SK-N-SH treated with all-trans-retinoic acid at 6 μM for 48 hours (cell line): ENCODE results near the gene MTFP1.
A peak's percentile ranks its signal among the peaks of the same experiment; 100 is the strongest.

Experiments used
- ARNTL ChIP-seq: fragments of 450-650 bp; formaldehyde crosslinking; IDR thresholded peaks from 2 replicates; pipeline ENCODE4 v1.5.0; 2020; ENCODE audit warnings: low read depth, mild to moderate bottlenecking, moderate library complexity, borderline replicate concordance
- CREB5 ChIP-seq: fragments of 250-450 bp; sonication (Bioruptor Pico); IDR thresholded peaks from 2 replicates; pipeline ENCODE4 v1.5.1; 2020; ENCODE audit warnings: low read depth, mild to moderate bottlenecking, moderate library complexity
- ISL1 ChIP-seq: fragments of 250-450 bp; sonication (Bioruptor Pico); IDR thresholded peaks from 2 replicates; pipeline ENCODE4 v2.1.2; 2022; ENCODE audit warnings: mild to moderate bottlenecking, moderate library complexity
- RARB ChIP-seq: fragments of 250-450 bp; sonication (Bioruptor Pico); IDR thresholded peaks from 2 replicates; pipeline ENCODE4 v1.8.0; 2021; ENCODE audit warnings: mild to moderate bottlenecking, moderate library complexity
- SNAI2 ChIP-seq: fragments of 250-450 bp; sonication (Bioruptor Pico); IDR thresholded peaks from 2 replicates; pipeline ENCODE4 v1.5.0; 2020; ENCODE audit warnings: mild to moderate bottlenecking, moderate library complexity
- TCF4 ChIP-seq: fragments of 250-450 bp; sonication (Bioruptor Pico); IDR thresholded peaks from 2 replicates; pipeline ENCODE4 v1.8.0; 2021; ENCODE audit warnings: mild to moderate bottlenecking, moderate library complexity, borderline replicate concordance
- TOX ChIP-seq: fragments of 250-450 bp; sonication (Bioruptor Pico); IDR thresholded peaks from 2 replicates; pipeline ENCODE4 v1.8.0; 2021; ENCODE audit warnings: mild to moderate bottlenecking, moderate library complexity, borderline replicate concordance
- ZC3H10 ChIP-seq: fragments of 250-450 bp; sonication (Bioruptor Pico); IDR thresholded peaks from 2 replicates; pipeline ENCODE4 v1.5.1; 2021; ENCODE audit warnings: mild to moderate bottlenecking, moderate library complexity
- ZFP3 ChIP-seq: fragments of 250-450 bp; sonication (Bioruptor Pico); IDR thresholded peaks from 2 replicates; pipeline ENCODE4 v1.5.0; 2020; ENCODE audit warnings: mild to moderate bottlenecking, moderate library complexity
- ZFP30 ChIP-seq: fragments of 450-650 bp; formaldehyde crosslinking; IDR thresholded peaks from 2 replicates; pipeline ENCODE4 v1.5.0; 2022; ENCODE audit warnings: mild to moderate bottlenecking, moderate library complexity
- ZNF565 ChIP-seq: fragments of 450-650 bp; formaldehyde crosslinking; conservative IDR thresholded peaks from 2 replicates; pipeline ENCODE4 v1.5.0; 2020; ENCODE audit warnings: low read depth, mild to moderate bottlenecking, moderate library complexity
- TF ChIP-seq, protein P1 (sequence below): fragments of 250-450 bp; sonication (Bioruptor Pico); IDR thresholded peaks from 2 replicates; pipeline ENCODE4 v1.5.0; 2020; ENCODE audit warnings: mild to moderate bottlenecking, moderate library complexity
- TF ChIP-seq, protein P2 (sequence below): fragments of 250-450 bp; sonication (Bioruptor Pico); IDR thresholded peaks from 2 replicates; pipeline ENCODE4 v1.5.1; 2021; ENCODE audit warnings: mild to moderate bottlenecking, moderate library complexity
- TF ChIP-seq, protein P3 (sequence below): fragments of 250-450 bp; sonication (Bioruptor Pico); IDR thresholded peaks from 2 replicates; pipeline ENCODE4 v1.8.0; 2020; ENCODE audit warnings: mild to moderate bottlenecking, moderate library complexity, borderline replicate concordance

DNA sequence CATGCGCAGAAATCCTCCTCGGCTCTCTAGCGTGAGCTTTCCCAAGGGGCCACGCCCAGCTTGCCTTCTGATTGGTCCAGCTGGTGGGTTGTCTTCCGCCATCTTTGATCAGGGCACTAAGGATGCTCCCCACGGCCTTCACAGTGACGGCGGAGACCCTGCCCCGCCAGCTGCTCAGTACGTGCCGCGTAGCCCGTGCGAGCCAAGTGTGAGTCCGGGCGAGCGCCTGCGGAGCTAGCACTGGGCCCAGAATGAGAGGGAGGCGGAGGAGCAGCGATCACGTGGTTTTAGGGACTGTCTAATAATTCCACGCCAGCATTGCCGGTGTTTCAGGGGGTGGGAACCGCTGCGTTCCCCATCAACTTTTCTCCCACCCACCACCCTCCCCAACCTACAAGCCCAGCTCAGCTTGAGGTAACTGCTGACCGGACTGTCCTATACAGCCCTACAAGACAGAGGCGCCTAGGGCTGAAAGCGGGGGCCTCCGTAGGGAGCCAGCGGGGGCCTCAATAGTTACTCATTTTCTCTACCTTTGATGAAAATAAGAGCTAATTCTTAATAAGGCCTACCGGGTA lies 1.5 kb upstream of the MTFP1 start:
- TF ChIP-seq ARNTL (no peak), SNAI2 (CRISPR knock-in tag) (no peak), RARB (CRISPR knock-in tag) (no peak), CREB5 (no peak), ZFP30 (CRISPR knock-in tag) (no peak), TOX (CRISPR knock-in tag) (no peak), ISL1 (no peak), ZFP3 (CRISPR knock-in tag) (no peak), TCF4 (CRISPR knock-in tag) (0 out of 2 replicates have a peak, but pooled peaks have one; percentile 24), ZC3H10 (CRISPR knock-in tag) (no peak), ZNF565 (no peak)
- TF ChIP-seq, protein P1, sequence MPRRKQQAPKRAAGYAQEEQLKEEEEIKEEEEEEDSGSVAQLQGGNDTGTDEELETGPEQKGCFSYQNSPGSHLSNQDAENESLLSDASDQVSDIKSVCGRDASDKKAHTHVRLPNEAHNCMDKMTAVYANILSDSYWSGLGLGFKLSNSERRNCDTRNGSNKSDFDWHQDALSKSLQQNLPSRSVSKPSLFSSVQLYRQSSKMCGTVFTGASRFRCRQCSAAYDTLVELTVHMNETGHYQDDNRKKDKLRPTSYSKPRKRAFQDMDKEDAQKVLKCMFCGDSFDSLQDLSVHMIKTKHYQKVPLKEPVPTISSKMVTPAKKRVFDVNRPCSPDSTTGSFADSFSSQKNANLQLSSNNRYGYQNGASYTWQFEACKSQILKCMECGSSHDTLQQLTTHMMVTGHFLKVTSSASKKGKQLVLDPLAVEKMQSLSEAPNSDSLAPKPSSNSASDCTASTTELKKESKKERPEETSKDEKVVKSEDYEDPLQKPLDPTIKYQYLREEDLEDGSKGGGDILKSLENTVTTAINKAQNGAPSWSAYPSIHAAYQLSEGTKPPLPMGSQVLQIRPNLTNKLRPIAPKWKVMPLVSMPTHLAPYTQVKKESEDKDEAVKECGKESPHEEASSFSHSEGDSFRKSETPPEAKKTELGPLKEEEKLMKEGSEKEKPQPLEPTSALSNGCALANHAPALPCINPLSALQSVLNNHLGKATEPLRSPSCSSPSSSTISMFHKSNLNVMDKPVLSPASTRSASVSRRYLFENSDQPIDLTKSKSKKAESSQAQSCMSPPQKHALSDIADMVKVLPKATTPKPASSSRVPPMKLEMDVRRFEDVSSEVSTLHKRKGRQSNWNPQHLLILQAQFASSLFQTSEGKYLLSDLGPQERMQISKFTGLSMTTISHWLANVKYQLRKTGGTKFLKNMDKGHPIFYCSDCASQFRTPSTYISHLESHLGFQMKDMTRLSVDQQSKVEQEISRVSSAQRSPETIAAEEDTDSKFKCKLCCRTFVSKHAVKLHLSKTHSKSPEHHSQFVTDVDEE, result 0 out of 2 replicates have a peak, but pooled peaks have one; percentile 11
- TF ChIP-seq, protein P2, sequence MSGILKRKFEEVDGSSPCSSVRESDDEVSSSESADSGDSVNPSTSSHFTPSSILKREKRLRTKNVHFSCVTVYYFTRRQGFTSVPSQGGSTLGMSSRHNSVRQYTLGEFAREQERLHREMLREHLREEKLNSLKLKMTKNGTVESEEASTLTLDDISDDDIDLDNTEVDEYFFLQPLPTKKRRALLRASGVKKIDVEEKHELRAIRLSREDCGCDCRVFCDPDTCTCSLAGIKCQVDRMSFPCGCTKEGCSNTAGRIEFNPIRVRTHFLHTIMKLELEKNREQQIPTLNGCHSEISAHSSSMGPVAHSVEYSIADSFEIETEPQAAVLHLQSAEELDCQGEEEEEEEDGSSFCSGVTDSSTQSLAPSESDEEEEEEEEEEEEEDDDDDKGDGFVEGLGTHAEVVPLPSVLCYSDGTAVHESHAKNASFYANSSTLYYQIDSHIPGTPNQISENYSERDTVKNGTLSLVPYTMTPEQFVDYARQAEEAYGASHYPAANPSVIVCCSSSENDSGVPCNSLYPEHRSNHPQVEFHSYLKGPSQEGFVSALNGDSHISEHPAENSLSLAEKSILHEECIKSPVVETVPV (CRISPR knock-in tag), result no peak
- TF ChIP-seq, protein P3, sequence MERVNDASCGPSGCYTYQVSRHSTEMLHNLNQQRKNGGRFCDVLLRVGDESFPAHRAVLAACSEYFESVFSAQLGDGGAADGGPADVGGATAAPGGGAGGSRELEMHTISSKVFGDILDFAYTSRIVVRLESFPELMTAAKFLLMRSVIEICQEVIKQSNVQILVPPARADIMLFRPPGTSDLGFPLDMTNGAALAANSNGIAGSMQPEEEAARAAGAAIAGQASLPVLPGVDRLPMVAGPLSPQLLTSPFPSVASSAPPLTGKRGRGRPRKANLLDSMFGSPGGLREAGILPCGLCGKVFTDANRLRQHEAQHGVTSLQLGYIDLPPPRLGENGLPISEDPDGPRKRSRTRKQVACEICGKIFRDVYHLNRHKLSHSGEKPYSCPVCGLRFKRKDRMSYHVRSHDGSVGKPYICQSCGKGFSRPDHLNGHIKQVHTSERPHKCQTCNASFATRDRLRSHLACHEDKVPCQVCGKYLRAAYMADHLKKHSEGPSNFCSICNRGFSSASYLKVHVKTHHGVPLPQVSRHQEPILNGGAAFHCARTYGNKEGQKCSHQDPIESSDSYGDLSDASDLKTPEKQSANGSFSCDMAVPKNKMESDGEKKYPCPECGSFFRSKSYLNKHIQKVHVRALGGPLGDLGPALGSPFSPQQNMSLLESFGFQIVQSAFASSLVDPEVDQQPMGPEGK (CRISPR knock-in tag), result peak; percentile 80; the same call in 1 of the 2 replicates
